H1 (cell line): Measurements from ENCODE around the gene XNDC1N. TPM values are rescaled to one million over a fixed set of nuclear protein-coding genes. Genes with fewer than 3 reads are reported as not detected.

ENCODE experiments used
- CTCF ChIA-PET: fragments of 300-600 bp; sonication (Branson Sonifier 250); formaldehyde crosslinking; loops from one replicate; lab custom pipeline; 2021; ENCODE audit not compliant: partially characterized antibody; lab: Charles Lee
- POLR2A ChIA-PET: fragments of 300-600 bp; sonication (Branson Sonifier 250); formaldehyde crosslinking; loops from one replicate; lab custom pipeline; 2021; ENCODE audit warnings: inconsistent platforms; ENCODE audit not compliant: partially characterized antibody; lab: Charles Lee
- DNase-seq, 2 experiments: peaks; one replicate each; pipeline versions ENCODE4 v3.0.0 to v3.0.0-alpha.2; 2010 to 2022; ENCODE audit warnings: low spot score in 2 of 2, low read depth in 1 of 2, mixed read lengths in 1 of 2
- FAIRE-seq: peaks from 2 replicates; lab custom pipeline; 2011; peaks lifted over from hg19 to GRCh38; lab: Jason Lieb, UNC
- H2AFZ ChIP-seq: 2 replicates; pipeline ENCODE4 v1.8.1; 2012; ENCODE audit warnings: low read length, inconsistent platforms
- H2AK5ac ChIP-seq: 2 replicates; pipeline ENCODE4 v1.6.1; 2013; ENCODE audit warnings: low read depth, low read length
- H2BK120ac ChIP-seq: replicated peaks from 2 replicates; pipeline ENCODE3; 2013; ENCODE audit warnings: low read depth, low read length, inconsistent platforms
- H2BK12ac ChIP-seq: 2 replicates; pipeline ENCODE4 v1.6.1; 2013; ENCODE audit warnings: low read depth, low read length
- H2BK15ac ChIP-seq: 2 replicates; pipeline ENCODE4 v1.6.1; 2013; ENCODE audit warnings: low read length
- H2BK20ac ChIP-seq: 2 replicates; pipeline ENCODE4 v1.6.1; 2013; ENCODE audit warnings: low read length
- H2BK5ac ChIP-seq: 2 replicates; pipeline ENCODE4 v1.6.1; 2013; ENCODE audit warnings: low read depth, low read length
- H3K14ac ChIP-seq: 2 replicates; pipeline ENCODE4 v1.6.1; 2013; ENCODE audit warnings: inconsistent platforms; ENCODE audit not compliant: insufficient read length
- H3K18ac ChIP-seq: 2 replicates; pipeline ENCODE4 v1.6.1; 2013; ENCODE audit warnings: low read length; ENCODE audit errors: extremely low read depth
- H3K23ac ChIP-seq: 2 replicates; pipeline ENCODE4 v1.6.1; 2013; ENCODE audit warnings: inconsistent platforms; ENCODE audit not compliant: insufficient read length
- H3K23me2 ChIP-seq: 2 replicates; pipeline ENCODE4 v1.6.1; 2013; ENCODE audit warnings: low read depth, low read length
- H3K27ac ChIP-seq: 2 replicates; pipeline ENCODE4 v1.6.1; 2011; ENCODE audit warnings: low read depth, low read length, inconsistent platforms
- H3K27me3 ChIP-seq, 4 experiments: replicated peaks in 1 of 4; 1 replicate in 1 of 4; 2 replicates in 3 of 4; pipeline versions ENCODE4 v1.6.1 to v1.8.1; 2011 to 2013; ENCODE audit warnings: low read length in 3 of 4, mild to moderate bottlenecking in 3 of 4, inconsistent platforms in 2 of 4, mixed read lengths in 2 of 4, moderate library complexity in 1 of 4; ENCODE audit not compliant: control insufficient read depth in 3 of 4, insufficient read depth in 3 of 4; ENCODE audit errors: extremely low read depth in 1 of 4
- H3K36me3 ChIP-seq, 4 experiments: 2 replicates each; pipeline versions ENCODE4 v1.6.1 to v1.8.1; 2011 to 2013; ENCODE audit warnings: mild to moderate bottlenecking in 4 of 4, low read length in 3 of 4, moderate library complexity in 2 of 4, control low read depth in 1 of 4, inconsistent platforms in 1 of 4; ENCODE audit not compliant: insufficient read depth in 4 of 4, control insufficient read depth in 2 of 4
- H3K4ac ChIP-seq: replicated peaks from 2 replicates; pipeline ENCODE3; 2013; ENCODE audit warnings: low read length, low read depth, mixed read lengths, inconsistent platforms; ENCODE audit not compliant: insufficient read length
- H3K4me1 ChIP-seq, 4 experiments: replicated peaks in 1 of 4; 1 replicate in 1 of 4; 2 replicates in 3 of 4; pipeline versions ENCODE4 v1.6.1 to v1.8.1; 2011 to 2013; ENCODE audit warnings: low read length in 3 of 4, inconsistent platforms in 2 of 4, mixed read lengths in 1 of 4; ENCODE audit not compliant: insufficient read depth in 4 of 4, control insufficient read depth in 3 of 4
- H3K4me2 ChIP-seq, 2 experiments: 2 replicates each; pipeline versions ENCODE4 v1.6.1 to v1.8.1; 2011 to 2013; ENCODE audit warnings: low read depth in 2 of 2, low read length in 2 of 2, control low read depth in 1 of 2, inconsistent platforms in 1 of 2, mild to moderate bottlenecking in 1 of 2; ENCODE audit not compliant: insufficient read depth in 1 of 2
- H3K4me3 ChIP-seq, 4 experiments: fragments of 200-600, 300-600 bp in 1 of 4; sonication (generic), shearing (Covaris generic), sonication (Bioruptor Twin) in 1 of 4; 2 replicates each; pipeline versions ENCODE4 v1.5.1 to v1.8.1; 2011 to 2016; ENCODE audit warnings: low read length in 4 of 4, low read depth in 3 of 4, control low read depth in 2 of 4, inconsistent platforms in 2 of 4, mild to moderate bottlenecking in 2 of 4, mixed read lengths in 1 of 4, moderate library complexity in 1 of 4; ENCODE audit not compliant: insufficient read depth in 2 of 4; ENCODE audit errors: extremely low read depth in 1 of 4
- H3K56ac ChIP-seq: replicated peaks from 2 replicates; pipeline ENCODE3; 2013; ENCODE audit warnings: low read depth, mild to moderate bottlenecking, mixed read lengths, low read length, inconsistent platforms; ENCODE audit not compliant: insufficient read length
- H3K79me1 ChIP-seq: 2 replicates; pipeline ENCODE4 v1.6.1; 2013; ENCODE audit warnings: low read depth, low read length, control low read depth
- H3K79me2 ChIP-seq, 2 experiments: 2 replicates each; pipeline versions ENCODE4 v1.6.1 to v1.8.1; 2012 to 2013; ENCODE audit warnings: low read length in 2 of 2, mild to moderate bottlenecking in 2 of 2, inconsistent platforms in 1 of 2; ENCODE audit not compliant: insufficient read depth in 2 of 2, control insufficient read depth in 1 of 2
- H3K9ac ChIP-seq, 4 experiments: replicated peaks in 1 of 4; 1 replicate in 1 of 4; 2 replicates in 3 of 4; pipeline versions ENCODE4 v1.6.1 to v1.8.1; 2011 to 2013; ENCODE audit warnings: low read depth in 3 of 4, low read length in 3 of 4, control low read depth in 2 of 4, mild to moderate bottlenecking in 2 of 4, moderate library complexity in 2 of 4, inconsistent platforms in 1 of 4; ENCODE audit errors: extremely low read depth in 1 of 4
- H3K9me3 ChIP-seq, 2 experiments: 2 replicates each; pipeline versions ENCODE4 v1.6.1 to v1.8.1; 2012 to 2013; ENCODE audit warnings: mild to moderate bottlenecking in 2 of 2, moderate library complexity in 2 of 2, control low read depth in 1 of 2, inconsistent platforms in 1 of 2, low read depth in 1 of 2, low read length in 1 of 2, mixed read lengths in 1 of 2; ENCODE audit not compliant: insufficient read depth in 2 of 2
- H4K20me1 ChIP-seq, 2 experiments: replicated peaks in 1 of 2; 2 replicates each; pipeline versions ENCODE3 to v1.8.1; 2011 to 2013; ENCODE audit warnings: inconsistent platforms in 2 of 2, low read length in 2 of 2, mild to moderate bottlenecking in 1 of 2; ENCODE audit not compliant: insufficient read depth in 2 of 2, control insufficient read depth in 1 of 2
- H4K5ac ChIP-seq: 2 replicates; pipeline ENCODE4 v1.6.1; 2013; ENCODE audit warnings: low read length, low read depth, mixed read lengths, inconsistent platforms; ENCODE audit not compliant: insufficient read length
- H4K8ac ChIP-seq: 2 replicates; pipeline ENCODE4 v1.8.0; 2013; ENCODE audit warnings: mild to moderate bottlenecking, moderate library complexity, low read length, inconsistent platforms; ENCODE audit not compliant: insufficient read depth; ENCODE audit errors: extremely low read depth
- H4K91ac ChIP-seq: replicated peaks from 2 replicates; pipeline ENCODE3; 2013; ENCODE audit warnings: low read length, mixed read lengths, inconsistent platforms; ENCODE audit not compliant: insufficient read length
- CBX5 ChIP-seq: fragments of 300-800, 300-1000 bp; sonication (generic); IDR thresholded peaks from 2 replicates; pipeline ENCODE4 v1.7.1; 2016; ENCODE audit warnings: antibody characterized with exemption, low read length, low read depth
- CTBP2 ChIP-seq: IDR thresholded peaks from 2 replicates; pipeline ENCODE4 v1.7.0; 2011; ENCODE audit warnings: borderline replicate concordance, mild to moderate bottlenecking, moderate library complexity, mixed read lengths, low read length; ENCODE audit not compliant: insufficient read depth, insufficient read length
- EZH2 ChIP-seq: fragments of 200-600 bp; sonication (generic); IDR thresholded peaks from 2 replicates; pipeline ENCODE4 v1.7.1; 2012; ENCODE audit warnings: low read depth, mild to moderate bottlenecking, moderate library complexity, low read length, inconsistent platforms; ENCODE audit not compliant: severe bottlenecking
- NRF1 ChIP-seq: IDR thresholded peaks from 2 replicates; pipeline ENCODE4 v1.6.1; 2011; ENCODE audit warnings: mild to moderate bottlenecking, low read depth, low read length, improper control_type of control experiment
- RFX5 ChIP-seq: IDR thresholded peaks from 2 replicates; pipeline ENCODE4 v1.6.1; 2011; ENCODE audit warnings: low read depth, low read length, improper control_type of control experiment, borderline replicate concordance
- RXRA ChIP-seq: IDR thresholded peaks from 2 replicates; pipeline ENCODE4 v1.6.1; 2011; ENCODE audit warnings: low read depth, mild to moderate bottlenecking, low read length, moderate library complexity; ENCODE audit not compliant: insufficient read depth
- SIRT6 ChIP-seq: IDR thresholded peaks from one replicate; pipeline ENCODE4 v1.7.1; 2012; ENCODE audit warnings: low read length, inconsistent platforms
- TBP ChIP-seq: IDR thresholded peaks from 2 replicates; pipeline ENCODE4 v1.6.1; 2011; ENCODE audit warnings: low read depth, low read length, improper control_type of control experiment
- ZNF274 ChIP-seq: IDR thresholded peaks from 2 replicates; pipeline ENCODE4 v1.7.0; 2012; ENCODE audit warnings: low read length, borderline replicate concordance; ENCODE audit errors: extremely low read depth
- WGBS, 2 experiments: shearing (Covaris generic) in 1 of 2; methylation state at CpG; one replicate each; pipeline versions ENCODE4 v1.1.6 to v1.1.7; 2013 to 2015; ENCODE audit warnings: low lambda C conversion rate in 2 of 2, mixed read lengths in 2 of 2, inconsistent platforms in 1 of 2, low coverage in 1 of 2, missing lambda C conversion rate in 1 of 2; ENCODE audit not compliant: insufficient replicate concordance in 2 of 2, insufficient coverage in 1 of 2, insufficient read length in 1 of 2; ENCODE audit errors: extremely low coverage in 1 of 2, missing lambda C conversion rate in 1 of 2; 5-methylcytosine and 5-hydroxymethylcytosine counted together
- polyA plus RNA-seq, 7 experiments: library from polyadenylated mRNA; depleted of rRNA in 3 of 7; stranded (reverse) in 5 of 7; unstranded in 2 of 7; fragments of >200 nt in 5 of 7; fragments of 200-250 nt in 2 of 7; gene quantifications; 1 replicate in 5 of 7; 2 replicates in 1 of 7; 4 replicates in 1 of 7; pipeline versions ENCODE4 v1.2.1 to v1.2.3, GENCODE V29; 2011 to 2013; ENCODE audit warnings: missing spikeins in 2 of 7, mixed read lengths in 2 of 7
- total RNA-seq: library from RNA; stranded (reverse); fragmentation: NEBNext Ultra II Directional; extraction: Animal tissue kit (Norgen Biotek cat#: 25700); gene quantifications from 2 replicates; pipeline ENCODE4 v1.2.1, GENCODE V29; 2021
- TF ChIP-seq, protein P1 (sequence below), 3 experiments: IDR thresholded peaks; 1 replicate in 2 of 3; 2 replicates in 1 of 3; pipeline versions ENCODE4 v1.5.1 to v1.6.1; 2011; ENCODE audit warnings: low read length in 3 of 3, mild to moderate bottlenecking in 3 of 3, inconsistent platforms in 2 of 3, low read depth in 1 of 3, moderate library complexity in 1 of 3; ENCODE audit not compliant: insufficient read depth in 1 of 3; ENCODE audit errors: control extremely low read depth in 1 of 3
- TF ChIP-seq, protein P2 (sequence below): IDR thresholded peaks from 2 replicates; pipeline ENCODE4 v1.6.1; 2012; ENCODE audit warnings: inconsistent platforms

The XNDC1N gene
- total and polyA plus RNA-seq, 2 of the 8 experiments (the other 6 are each of a cell fraction or from before 2014, with no cell fraction given) = 5.8 to 7.5 TPM

DNA sequence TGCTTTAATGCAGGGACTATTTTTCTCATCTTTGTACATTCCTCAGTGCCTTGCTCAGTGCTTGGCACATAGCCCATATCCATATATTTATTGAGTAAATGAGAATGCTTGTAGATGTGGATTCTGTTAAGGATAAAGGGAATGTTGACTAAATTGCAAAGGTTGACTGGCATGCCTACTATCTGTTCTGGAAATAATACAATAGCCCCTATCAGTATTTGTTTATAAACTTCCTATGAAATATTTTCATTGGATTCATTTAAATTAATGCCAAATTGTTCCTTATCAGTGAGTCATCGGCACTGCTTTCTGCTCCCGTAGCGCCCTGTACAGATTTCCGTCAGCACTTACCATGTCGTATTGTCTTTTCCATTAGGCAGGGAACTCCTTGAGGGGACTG, 8.4 kb upstream of the XNDC1N start:
- H2BK15ac ChIP-seq = no peak overlapping the region
- no peak overlapping the region for H3K4me3 ChIP-seq
- no peak overlapping the region for H3K23ac ChIP-seq
- H2BK120ac ChIP-seq = no peak overlapping the region
- no peak overlapping the region for H3K27ac ChIP-seq
- H3K79me1 ChIP-seq = peaks cover 13% of the 10 kb centered on the region
- H3K56ac ChIP-seq = no peak overlapping the region
- POLR2A ChIA-PET = no interaction called here
- H2BK20ac ChIP-seq = no peak overlapping the region
- WGBS, 2 experiments = 83% methylated on average over 5 of the region's 5 CpGs; no CpG with 5 or more reads in 1 of the 2 experiments
- H3K4me1 ChIP-seq = no peaks in the 10 kb centered on the region
- no peak overlapping the region for H3K9ac ChIP-seq
- peaks cover 14 to 90% of the 10 kb centered on the region in 2 experiments for H3K79me2 ChIP-seq
- no peaks in the 10 kb centered on the region for H3K9me3 ChIP-seq
- no peak overlapping the region for H3K18ac ChIP-seq
- no peaks in the 10 kb centered on the region for H3K23me2 ChIP-seq
- H3K27me3 ChIP-seq = no peaks in the 10 kb centered on the region
- no peak overlapping the region for H4K5ac ChIP-seq
- no peak overlapping the region for H3K14ac ChIP-seq
- no peaks in the 10 kb centered on the region; a peak in 1 of 8 replicates for H3K36me3 ChIP-seq
- no peak overlapping the region for H2AFZ ChIP-seq
- DNase-seq (no peak), FAIRE-seq (no peak)
- no peak overlapping the region for H4K8ac ChIP-seq
- H2AK5ac ChIP-seq = no peak overlapping the region
- CTCF ChIA-PET = no interaction called here
- no peak overlapping the region for H2BK5ac ChIP-seq
- H4K91ac ChIP-seq = no peak overlapping the region
- no peak overlapping the region for H3K4me2 ChIP-seq
- H3K4ac ChIP-seq = no peak overlapping the region
- no peak overlapping the region for H2BK12ac ChIP-seq
- peaks cover 10 to 15% of the 10 kb centered on the region in 2 experiments for H4K20me1 ChIP-seq
- TF ChIP-seq, protein P1, sequence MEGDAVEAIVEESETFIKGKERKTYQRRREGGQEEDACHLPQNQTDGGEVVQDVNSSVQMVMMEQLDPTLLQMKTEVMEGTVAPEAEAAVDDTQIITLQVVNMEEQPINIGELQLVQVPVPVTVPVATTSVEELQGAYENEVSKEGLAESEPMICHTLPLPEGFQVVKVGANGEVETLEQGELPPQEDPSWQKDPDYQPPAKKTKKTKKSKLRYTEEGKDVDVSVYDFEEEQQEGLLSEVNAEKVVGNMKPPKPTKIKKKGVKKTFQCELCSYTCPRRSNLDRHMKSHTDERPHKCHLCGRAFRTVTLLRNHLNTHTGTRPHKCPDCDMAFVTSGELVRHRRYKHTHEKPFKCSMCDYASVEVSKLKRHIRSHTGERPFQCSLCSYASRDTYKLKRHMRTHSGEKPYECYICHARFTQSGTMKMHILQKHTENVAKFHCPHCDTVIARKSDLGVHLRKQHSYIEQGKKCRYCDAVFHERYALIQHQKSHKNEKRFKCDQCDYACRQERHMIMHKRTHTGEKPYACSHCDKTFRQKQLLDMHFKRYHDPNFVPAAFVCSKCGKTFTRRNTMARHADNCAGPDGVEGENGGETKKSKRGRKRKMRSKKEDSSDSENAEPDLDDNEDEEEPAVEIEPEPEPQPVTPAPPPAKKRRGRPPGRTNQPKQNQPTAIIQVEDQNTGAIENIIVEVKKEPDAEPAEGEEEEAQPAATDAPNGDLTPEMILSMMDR (IDR thresholded peaks at IDR 0.05; ENCODE audit: control extremely low read depth in 1 of 3, insufficient read depth in 1 of 3, low read depth in 1 of 3, low read length in 3 of 3) = no peak
- TF ChIP-seq RFX5 (no peak), SIRT6 (no peak), TBP (no peak), RXRA (no peak), CBX5 (no peak), CTBP2 (no peak), ZNF274 (no peak), NRF1 (no peak), EZH2 (no peak)
- TF ChIP-seq, protein P2, sequence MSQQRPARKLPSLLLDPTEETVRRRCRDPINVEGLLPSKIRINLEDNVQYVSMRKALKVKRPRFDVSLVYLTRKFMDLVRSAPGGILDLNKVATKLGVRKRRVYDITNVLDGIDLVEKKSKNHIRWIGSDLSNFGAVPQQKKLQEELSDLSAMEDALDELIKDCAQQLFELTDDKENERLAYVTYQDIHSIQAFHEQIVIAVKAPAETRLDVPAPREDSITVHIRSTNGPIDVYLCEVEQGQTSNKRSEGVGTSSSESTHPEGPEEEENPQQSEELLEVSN = no peak
